Astrocyte (in vitro differentiated cells and primary cell): ENCODE measurements around the gene SCAANT1. TPM values are rescaled to one million over a fixed set of nuclear protein-coding genes. Genes with fewer than 3 reads are reported as not detected.

Source experiments
- DNase-seq: peaks from one replicate; pipeline ENCODE4 v3.0.0-alpha.2; 2010; ENCODE audit warnings: low read depth
- FAIRE-seq: peaks from 2 replicates; lab custom pipeline; 2011; peaks lifted over from hg19 to GRCh38; lab: Jason Lieb, UNC
- H2AFZ ChIP-seq: 2 replicates; pipeline ENCODE4 v1.6.0; 2012; ENCODE audit warnings: low read depth, low read length, inconsistent platforms
- H3K27ac ChIP-seq: 2 replicates; pipeline ENCODE4 v1.5.1; 2011; ENCODE audit warnings: low read depth, low read length, inconsistent platforms
- H3K27me3 ChIP-seq: 2 replicates; pipeline ENCODE4 v1.6.0; 2011; ENCODE audit warnings: low read length, inconsistent platforms; ENCODE audit not compliant: insufficient read depth
- H3K36me3 ChIP-seq: 2 replicates; pipeline ENCODE4 v1.5.1; 2011; ENCODE audit warnings: low read length, inconsistent platforms; ENCODE audit not compliant: insufficient read depth
- H3K4me1 ChIP-seq: 2 replicates; pipeline ENCODE4 v1.5.1; 2011; ENCODE audit warnings: low read length, inconsistent platforms; ENCODE audit not compliant: insufficient read depth
- H3K4me2 ChIP-seq: 2 replicates; pipeline ENCODE4 v1.6.0; 2012; ENCODE audit warnings: low read length, inconsistent platforms
- H3K4me3 ChIP-seq: 2 replicates; pipeline ENCODE4 v1.5.1; 2011; ENCODE audit warnings: low read depth, mild to moderate bottlenecking, low read length, inconsistent platforms; ENCODE audit not compliant: insufficient read depth
- H3K79me2 ChIP-seq: 2 replicates; pipeline ENCODE4 v1.6.0; 2012; ENCODE audit warnings: mild to moderate bottlenecking, low read length, inconsistent platforms; ENCODE audit not compliant: insufficient read depth
- H3K9ac ChIP-seq: 2 replicates; pipeline ENCODE4 v1.6.0; 2012; ENCODE audit warnings: mild to moderate bottlenecking, low read length, inconsistent platforms
- H3K9me3 ChIP-seq: 2 replicates; pipeline ENCODE4 v1.5.1; 2012; ENCODE audit warnings: low read depth, mild to moderate bottlenecking, low read length, inconsistent platforms; ENCODE audit not compliant: insufficient read depth
- H4K20me1 ChIP-seq: 2 replicates; pipeline ENCODE4 v1.6.0; 2012; ENCODE audit warnings: low read length, inconsistent platforms; ENCODE audit not compliant: insufficient read depth
- H3K27ac Mint-ChIP-seq: one replicate; pipeline ENCODE4 v1.8.0; 2021; ENCODE audit warnings: mild to moderate bottlenecking, mixed read lengths; ENCODE audit not compliant: unreplicated experiment
- H3K27me3 Mint-ChIP-seq: one replicate; pipeline ENCODE4 v1.8.0; 2021; ENCODE audit warnings: low read depth, mixed read lengths; ENCODE audit not compliant: unreplicated experiment
- H3K36me3 Mint-ChIP-seq: one replicate; pipeline ENCODE4 v1.8.0; 2021; ENCODE audit warnings: low read depth, mixed read lengths; ENCODE audit not compliant: unreplicated experiment
- H3K4me1 Mint-ChIP-seq: one replicate; pipeline ENCODE4 v1.8.0; 2021; ENCODE audit warnings: low read depth, mixed read lengths; ENCODE audit not compliant: unreplicated experiment
- H3K4me3 Mint-ChIP-seq: one replicate; pipeline ENCODE4 v1.8.0; 2021; ENCODE audit warnings: mild to moderate bottlenecking, moderate library complexity, mixed read lengths; ENCODE audit not compliant: unreplicated experiment
- H3K9me3 Mint-ChIP-seq: one replicate; pipeline ENCODE4 v1.8.0; 2021; ENCODE audit warnings: mild to moderate bottlenecking, mixed read lengths; ENCODE audit not compliant: unreplicated experiment
- CTCF ChIP-seq: IDR thresholded peaks from 2 replicates; pipeline ENCODE4 v1.5.1; 2011; ENCODE audit warnings: low read depth, mild to moderate bottlenecking, inconsistent platforms, low read length, moderate library complexity; ENCODE audit not compliant: insufficient read depth
- EZH2 ChIP-seq: IDR thresholded peaks from 2 replicates; pipeline ENCODE4 v1.6.1; 2012; ENCODE audit warnings: mild to moderate bottlenecking, low read length, inconsistent platforms; ENCODE audit not compliant: insufficient read depth
- total RNA-seq: library from RNA; stranded (reverse); gene quantifications from 2 replicates; pipeline ENCODE4 v1.2.1, GENCODE V29; 2021

The SCAANT1 gene
- total RNA-seq, 1 donor from 2014 or later: not detected

GRCh38 chr3:63952248-63952594, 40.0 kb upstream of the SCAANT1 start:
- H3K79me2 ChIP-seq: peaks cover 15% of the 10 kb centered on the region
- no peaks in the 10 kb centered on the region for H3K9me3 ChIP-seq
- H3K4me1 ChIP-seq: peaks cover 10% of the 10 kb centered on the region
- H2AFZ ChIP-seq: no peak overlapping the region
- H3K4me3 Mint-ChIP-seq: no peak overlapping the region
- no peak overlapping the region for H3K9ac ChIP-seq
- H3K36me3 ChIP-seq: peaks cover 9% of the 10 kb centered on the region
- H3K9me3 Mint-ChIP-seq: peaks cover 4% of the 10 kb centered on the region
- no peak for DNase-seq
- no peak overlapping the region for H3K4me2 ChIP-seq
- FAIRE-seq: peak; percentile 50
- peaks cover 55% of the 10 kb centered on the region for H3K4me1 Mint-ChIP-seq
- H3K27me3 ChIP-seq: no peaks in the 10 kb centered on the region
- no peak overlapping the region for H3K27ac Mint-ChIP-seq
- no peaks in the 10 kb centered on the region for H3K27me3 Mint-ChIP-seq
- peaks cover 6% of the 10 kb centered on the region for H3K36me3 Mint-ChIP-seq
- H3K4me3 ChIP-seq: no peak overlapping the region
- TF ChIP-seq CTCF (no peak), EZH2 (no peak)
- H3K27ac ChIP-seq: no peak overlapping the region
- peaks cover 69% of the 10 kb centered on the region for H4K20me1 ChIP-seq

GRCh38 chr3:63951492-63952247, 39.5 kb upstream of the SCAANT1 start:
- FAIRE-seq: no peak
- no peak overlapping the region for H3K9ac ChIP-seq
- peaks cover 21% of the 10 kb centered on the region for H3K79me2 ChIP-seq
- no peaks in the 10 kb centered on the region for H3K9me3 ChIP-seq
- H3K4me2 ChIP-seq: no peak overlapping the region
- peaks cover 9% of the 10 kb centered on the region for H3K36me3 ChIP-seq
- no peaks in the 10 kb centered on the region for H3K27me3 ChIP-seq
- peaks cover 3% of the 10 kb centered on the region for H3K36me3 Mint-ChIP-seq
- no peak overlapping the region for H3K4me3 ChIP-seq
- no peak overlapping the region for H3K27ac Mint-ChIP-seq
- peaks cover 55% of the 10 kb centered on the region for H3K4me1 Mint-ChIP-seq
- H2AFZ ChIP-seq: no peak overlapping the region
- peaks cover 4% of the 10 kb centered on the region for H3K9me3 Mint-ChIP-seq
- peaks cover 10% of the 10 kb centered on the region for H3K4me1 ChIP-seq
- no peak overlapping the region for H3K4me3 Mint-ChIP-seq
- no peak overlapping the region for H3K27ac ChIP-seq
- TF ChIP-seq EZH2 (no peak), CTCF (no peak)
- H4K20me1 ChIP-seq: peaks cover 69% of the 10 kb centered on the region
- DNase-seq: no peak
- H3K27me3 Mint-ChIP-seq: no peaks in the 10 kb centered on the region

GRCh38 chr3:63950698-63951097, 38.5 kb upstream of the SCAANT1 start:
- H3K27ac Mint-ChIP-seq: no peak overlapping the region
- Histone ChIP-seq H3K36me3 (peaks cover 9% of the 10 kb centered on the region), H3K4me2 (peak overlapping the region; percentile 2), H3K9ac (no peak overlapping the region), H3K4me1 (peaks cover 12% of the 10 kb centered on the region), H3K27ac (no peak overlapping the region), H3K79me2 (peaks cover 27% of the 10 kb centered on the region), H3K4me3 (no peak overlapping the region), H2AFZ (no peak overlapping the region), H4K20me1 (peaks cover 68% of the 10 kb centered on the region), H3K27me3 (no peaks in the 10 kb centered on the region), H3K9me3 (no peaks in the 10 kb centered on the region)
- peaks cover 56% of the 10 kb centered on the region for H3K4me1 Mint-ChIP-seq
- DNase-seq (peak; percentile 45), FAIRE-seq (no peak)
- TF ChIP-seq EZH2 (no peak), CTCF (no peak)
- H3K27me3 Mint-ChIP-seq: no peaks in the 10 kb centered on the region
- no peak overlapping the region for H3K4me3 Mint-ChIP-seq
- peaks cover 5% of the 10 kb centered on the region for H3K36me3 Mint-ChIP-seq
- peaks cover 4% of the 10 kb centered on the region for H3K9me3 Mint-ChIP-seq
